GM19035 (cell line): Measurements from ENCODE around the gene ADGRD1.

Source experiments
- ATAC-seq: cut with Tn5 transposase; IDR thresholded peaks from one replicate; pipeline ENCODE4 v1.9.1; 2021; ENCODE audit not compliant: unreplicated experiment

Gene ADGRD1

GRCh38 chr12:131038159-131038558 lies 84.5 kb downstream of the ADGRD1 start:
- ATAC-seq: no peak

- no peak for ATAC-seq
Observed at GRCh38 chr12:131038961-131039950, 85.5 kb downstream of the ADGRD1 start.

- ATAC-seq: no peak
Observed at GRCh38 chr12:131040491-131040890, 86.8 kb downstream of the ADGRD1 start.

- ATAC-seq: no peak
Observed at GRCh38 chr12:131041216-131041967, 87.7 kb downstream of the ADGRD1 start.

- ATAC-seq: no peak
Observed at GRCh38 chr12:131041968-131042833, 88.5 kb downstream of the ADGRD1 start.

- ATAC-seq: no peak
Observed at GRCh38 chr12:131042834-131043245, 89.1 kb downstream of the ADGRD1 start.

- no peak for ATAC-seq
Observed at GRCh38 chr12:131043401-131043871, 89.7 kb downstream of the ADGRD1 start.

- no peak for ATAC-seq
Observed at GRCh38 chr12:131044136-131044535, 90.4 kb downstream of the ADGRD1 start.

GRCh38 chr12:131044760-131045381 lies 91.2 kb downstream of the ADGRD1 start:
- ATAC-seq: no peak

GRCh38 chr12:131045705-131046460 lies 92.2 kb downstream of the ADGRD1 start:
- no peak for ATAC-seq

GRCh38 chr12:131046813-131047788 lies 93.4 kb downstream of the ADGRD1 start:
- ATAC-seq: no peak

GRCh38 chr12:131047789-131048610 lies 94.3 kb downstream of the ADGRD1 start:
- ATAC-seq: no peak

- ATAC-seq: no peak
Observed at GRCh38 chr12:131048611-131048990, 94.9 kb downstream of the ADGRD1 start.

- no peak for ATAC-seq
Observed at GRCh38 chr12:131049002-131049401, 95.3 kb downstream of the ADGRD1 start.

GRCh38 chr12:131049549-131050339 lies 96.0 kb downstream of the ADGRD1 start:
- no peak for ATAC-seq

- no peak for ATAC-seq
Observed at GRCh38 chr12:131050463-131051154, 96.9 kb downstream of the ADGRD1 start.
